Measurements from ENCODE around the gene ATRNL1.

Gene ATRNL1

GRCh38 chr10:115801457-115801856 lies 708.3 kb downstream of the ATRNL1 start:
- POLR2A ChIA-PET: no interaction called here
- DNase-seq (ENCODE audit: low read depth, low spot score): no peak
- TF ChIP-seq CTCF (IDR thresholded peaks at IDR 0.05; ENCODE audit: insufficient read depth, low read length, missing control alignments): no peak
- CTCF ChIA-PET: interaction anchor here (0.6 to 5.9 kb wide), 6 partner anchors 9 to 486 kb away, joined by 3 to 112 read pairs (median 4); no protein-coding TSS in a partner anchor
- H3K4me3 ChIP-seq (ENCODE audit: low read depth, low read length): no peak overlapping the region

GRCh38 chr10:115801992-115802391 lies 708.8 kb downstream of the ATRNL1 start:
- no peak for TF ChIP-seq CTCF (IDR thresholded peaks at IDR 0.05; ENCODE audit: insufficient read depth, low read length, missing control alignments)
- ChIA-PET CTCF (interaction anchor here (0.6 to 5.9 kb wide), 5 partner anchors 9 to 485 kb away, joined by 3 to 112 read pairs (median 4); no protein-coding TSS in a partner anchor), POLR2A (no interaction called here)
- DNase-seq (ENCODE audit: low read depth, low spot score): no peak
- H3K4me3 ChIP-seq (ENCODE audit: low read depth, low read length): no peak overlapping the region

GRCh38 chr10:115802911-115803310 lies 709.7 kb downstream of the ATRNL1 start:
- DNase-seq (ENCODE audit: low read depth, low spot score): no peak
- TF ChIP-seq CTCF (IDR thresholded peaks at IDR 0.05; ENCODE audit: insufficient read depth, low read length, missing control alignments): no peak
- H3K4me3 ChIP-seq (ENCODE audit: low read depth, low read length): no peak overlapping the region
- POLR2A ChIA-PET: no interaction called here
- CTCF ChIA-PET: interaction anchor here (5.9 kb wide), 1 partner anchor 484 kb away, joined by 112 read pairs; no protein-coding TSS in a partner anchor

GRCh38 chr10:115814542-115814941 lies 721.4 kb downstream of the ATRNL1 start:
- H3K4me3 ChIP-seq (ENCODE audit: low read depth, low read length): no peak overlapping the region
- no peak for DNase-seq (ENCODE audit: low read depth, low spot score)
- TF ChIP-seq CTCF (IDR thresholded peaks at IDR 0.05; ENCODE audit: insufficient read depth, low read length, missing control alignments): no peak
- CTCF ChIA-PET: interaction anchor here (1.4 kb wide), 1 partner anchor 15 kb away, joined by 5 read pairs; no protein-coding TSS in a partner anchor
- POLR2A ChIA-PET: no interaction called here

GRCh38 chr10:115818012-115818411 lies 724.8 kb downstream of the ATRNL1 start:
- no peak for TF ChIP-seq CTCF (IDR thresholded peaks at IDR 0.05; ENCODE audit: insufficient read depth, low read length, missing control alignments)
- ChIA-PET POLR2A (interaction anchor here (0.6 kb wide), 1 partner anchor 44 kb away, joined by 4 read pairs; no protein-coding TSS in a partner anchor), CTCF (interaction anchor here (0.7 to 1.5 kb wide), 2 partner anchors 18 to 125 kb away, joined by 3 to 5 read pairs; no protein-coding TSS in a partner anchor)
- H3K4me3 ChIP-seq (ENCODE audit: low read depth, low read length): peak overlapping the region; percentile 27
- DNase-seq (ENCODE audit: low read depth, low spot score): no peak

- ChIA-PET POLR2A (no interaction called here), CTCF (interaction anchor here (1.0 to 5.2 kb wide), 3 partner anchors 10 to 461 kb away, joined by 3 to 45 read pairs (median 3); no protein-coding TSS in a partner anchor)
- TF ChIP-seq CTCF (IDR thresholded peaks at IDR 0.05; ENCODE audit: insufficient read depth, low read length, missing control alignments): no peak
- no peak for DNase-seq (ENCODE audit: low read depth, low spot score)
- H3K4me3 ChIP-seq (ENCODE audit: low read depth, low read length): no peak overlapping the region
Measured at GRCh38 chr10:115826396-115826795, 733.2 kb downstream of the ATRNL1 start.
